SK-N-MC (cell line): ENCODE results near the gene LRRC15.

Experiments used
- EZH2 ChIP-seq: fragments of 200-600 bp; sonication (generic); IDR thresholded peaks from one replicate; pipeline ENCODE4 v1.6.1; 2017; ENCODE audit warnings: antibody characterized with exemption
- FOXP2 ChIP-seq: optimal IDR thresholded peaks from 2 replicates; pipeline ENCODE3; 2011; ENCODE audit warnings: mild to moderate bottlenecking, moderate library complexity; ENCODE audit not compliant: insufficient read depth; ENCODE audit errors: extremely low read length, control extremely low read depth
- POLR2AphosphoS5 ChIP-seq: IDR thresholded peaks from 2 replicates; pipeline ENCODE4 v1.6.1; 2012; ENCODE audit warnings: mild to moderate bottlenecking, low read depth, low read length, borderline replicate concordance

DNA sequence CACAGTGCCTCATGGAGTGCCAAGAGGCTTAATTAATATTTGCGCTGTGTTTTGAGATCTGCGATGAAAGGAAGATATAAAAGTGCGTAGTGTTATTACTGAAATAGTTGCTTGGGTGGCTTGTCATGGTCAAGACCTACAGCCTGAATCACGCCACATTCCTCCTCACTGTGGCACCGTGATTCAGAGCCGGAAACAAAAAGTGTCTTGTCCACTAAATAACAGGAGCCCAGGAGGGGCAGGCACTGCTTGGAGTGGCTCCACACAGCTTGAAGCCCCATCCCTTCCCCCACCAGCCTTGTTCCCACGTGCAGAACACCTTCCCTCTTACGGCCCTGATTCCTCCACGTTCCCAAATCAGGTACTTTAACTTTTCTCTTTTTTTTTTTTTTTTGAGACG is 1.2 kb upstream of the LRRC15 start:
- TF ChIP-seq EZH2 (no peak), POLR2AphosphoS5 (no peak), FOXP2 (no peak)
